ENCODE results near the gene TRAK1.
"Not testable (repeated sequence)": the region's sequence is repeated elsewhere in the genome, so short reads cannot be mapped to it uniquely, and the experiment has no call there.

The TRAK1 gene

GRCh38 chr3:42096796-42097565 lies 5.8 kb downstream of the TRAK1 start:
- DNase-seq (no peak), ATAC-seq (replicated peaks) (peak in 1 of 2 donors; percentile 26)
- H3K36me3 Mint-ChIP-seq, result peaks cover 32 to 48% of the 10 kb centered on the region in 2 donors
- H3K4me3 Mint-ChIP-seq, result no peak overlapping the region
- H3K9me3 Mint-ChIP-seq, result peaks cover 6% of the 10 kb centered on the region in 2 donors
- peaks cover 51 to 85% of the 10 kb centered on the region in 2 donors for H3K4me1 Mint-ChIP-seq
- no peaks in the 10 kb centered on the region for H3K27me3 Mint-ChIP-seq
- H3K27ac Mint-ChIP-seq, result peak overlapping the region; percentile 15

- H3K27ac Mint-ChIP-seq, result peak overlapping the region; percentile 82
- no peaks in the 10 kb centered on the region for H3K27me3 Mint-ChIP-seq
Measured at GRCh38 chr3:42097566-42097946, 6.4 kb downstream of the TRAK1 start.

GRCh38 chr3:42098171-42098570 lies 7.0 kb downstream of the TRAK1 start:
- Mint-ChIP-seq H3K36me3 (peaks cover 29 to 47% of the 10 kb centered on the region in 2 donors), H3K27ac (peak overlapping the region; percentile 82), H3K27me3 (no peaks in the 10 kb centered on the region), H3K4me3 (peak overlapping the region in 1 of 2 donors; percentile 40), H3K9me3 (no peaks in the 10 kb centered on the region), H3K4me1 (peaks cover 52 to 86% of the 10 kb centered on the region in 2 donors)
- DNase-seq, result no peak
- no peak for ATAC-seq (replicated peaks)

More at GRCh38 chr3:42097566-42097946, 6.4 kb downstream of the TRAK1 start:
- Mint-ChIP-seq H3K4me1 (peaks cover 49 to 85% of the 10 kb centered on the region in 2 donors), H3K36me3 (peaks cover 27 to 43% of the 10 kb centered on the region in 2 donors), H3K4me3 (no peak overlapping the region), H3K9me3 (peaks cover 0 to under 1% of the 10 kb centered on the region in 2 donors)
- no peak for ATAC-seq (replicated peaks)
- DNase-seq, result no peak

- Mint-ChIP-seq H3K4me3 (peak overlapping the region in 1 of 2 donors; percentile 18), H3K27me3 (no peaks in the 10 kb centered on the region), H3K36me3 (peaks cover 33 to 51% of the 10 kb centered on the region in 2 donors), H3K27ac (peak overlapping the region; percentile 82), H3K4me1 (peaks cover 47 to 81% of the 10 kb centered on the region in 2 donors), H3K9me3 (no peaks in the 10 kb centered on the region)
- ATAC-seq (replicated peaks) (peak; percentile 6 to 33), DNase-seq (no peak)
Measured at GRCh38 chr3:42099020-42099765, 8.0 kb downstream of the TRAK1 start.

GRCh38 chr3:42101048-42101447 lies 9.9 kb downstream of the TRAK1 start:
- Mint-ChIP-seq H3K4me1 (peaks cover 38 to 70% of the 10 kb centered on the region in 2 donors), H3K4me3 (no peak overlapping the region), H3K27ac (peak overlapping the region; percentile 42), H3K9me3 (peaks cover 0 to 1% of the 10 kb centered on the region in 2 donors), H3K36me3 (peaks cover 35 to 47% of the 10 kb centered on the region in 2 donors), H3K27me3 (no peaks in the 10 kb centered on the region)
- DNase-seq (no peak), ATAC-seq (replicated peaks) (no peak)

GRCh38 chr3:42101481-42101880 lies 10.3 kb downstream of the TRAK1 start:
- DNase-seq, result no peak
- Mint-ChIP-seq H3K4me3 (no peak overlapping the region), H3K36me3 (peaks cover 35 to 49% of the 10 kb centered on the region in 2 donors), H3K9me3 (peaks cover 0 to 1% of the 10 kb centered on the region in 2 donors), H3K4me1 (peaks cover 40 to 65% of the 10 kb centered on the region in 2 donors), H3K27ac (peak overlapping the region; percentile 42), H3K27me3 (no peaks in the 10 kb centered on the region)
- no peak for ATAC-seq (replicated peaks)

- Mint-ChIP-seq H3K4me3 (no peak overlapping the region), H3K36me3 (peaks cover 30 to 41% of the 10 kb centered on the region in 2 donors), H3K27me3 (no peaks in the 10 kb centered on the region), H3K9me3 (peaks cover 0 to 1% of the 10 kb centered on the region in 2 donors), H3K4me1 (peaks cover 33 to 54% of the 10 kb centered on the region in 2 donors), H3K27ac (peak overlapping the region; percentile 28)
- ATAC-seq (replicated peaks) (peak in 1 of 2 donors; percentile 22), DNase-seq (no peak)
Measured at GRCh38 chr3:42102571-42102970, 11.4 kb downstream of the TRAK1 start.

GRCh38 chr3:42103921-42104665 lies 12.9 kb downstream of the TRAK1 start:
- not testable (repeated sequence) for ATAC-seq (replicated peaks); DNase-seq; H3K9me3 Mint-ChIP-seq; H3K27me3 Mint-ChIP-seq; H3K4me3 Mint-ChIP-seq
- peak overlapping the region; percentile 37 for H3K27ac Mint-ChIP-seq
- H3K4me1 Mint-ChIP-seq, result peaks cover 24 to 46% of the 10 kb centered on the region in 2 donors
- H3K36me3 Mint-ChIP-seq, result peaks cover 22 to 35% of the 10 kb centered on the region in 2 donors

GRCh38 chr3:42105994-42106393 lies 14.8 kb downstream of the TRAK1 start:
- peak overlapping the region; percentile 56 for H3K27ac Mint-ChIP-seq
- peaks cover 26 to 53% of the 10 kb centered on the region in 2 donors for H3K4me1 Mint-ChIP-seq
- ATAC-seq (replicated peaks); H3K27me3 Mint-ChIP-seq; DNase-seq; H3K9me3 Mint-ChIP-seq; H3K4me3 Mint-ChIP-seq: not testable (repeated sequence)
- H3K36me3 Mint-ChIP-seq, result peaks cover 26 to 35% of the 10 kb centered on the region in 2 donors

GRCh38 chr3:42106646-42107045 lies 15.5 kb downstream of the TRAK1 start:
- Mint-ChIP-seq H3K27me3 (no peaks in the 10 kb centered on the region), H3K27ac (no peak overlapping the region), H3K4me1 (peaks cover 26 to 50% of the 10 kb centered on the region in 2 donors), H3K36me3 (peaks cover 26 to 35% of the 10 kb centered on the region in 2 donors), H3K4me3 (no peak overlapping the region), H3K9me3 (peaks cover 0 to 1% of the 10 kb centered on the region in 2 donors)
- no peak for ATAC-seq (replicated peaks)
- no peak for DNase-seq

GRCh38 chr3:42110631-42111030 lies 19.5 kb downstream of the TRAK1 start:
- Mint-ChIP-seq H3K4me1 (peaks cover 30 to 48% of the 10 kb centered on the region in 2 donors), H3K4me3 (no peak overlapping the region), H3K9me3 (no peaks in the 10 kb centered on the region), H3K36me3 (peaks cover 20 to 26% of the 10 kb centered on the region in 2 donors), H3K27ac (peak overlapping the region; percentile 1), H3K27me3 (no peaks in the 10 kb centered on the region)
- ATAC-seq (replicated peaks) (no peak), DNase-seq (no peak)

GRCh38 chr3:42114130-42114725 lies 23.1 kb downstream of the TRAK1 start:
- Mint-ChIP-seq H3K36me3 (peaks cover 25 to 33% of the 10 kb centered on the region in 2 donors), H3K27me3 (no peaks in the 10 kb centered on the region), H3K4me3 (peak overlapping the region; percentile 24 to 53), H3K27ac (peak overlapping the region; percentile 81), H3K9me3 (no peaks in the 10 kb centered on the region), H3K4me1 (peaks cover 49 to 75% of the 10 kb centered on the region in 2 donors)
- DNase-seq (no peak), ATAC-seq (replicated peaks) (peak; percentile 33 to 62)

GRCh38 chr3:42115215-42115614 lies 24.1 kb downstream of the TRAK1 start:
- DNase-seq (no peak), ATAC-seq (replicated peaks) (no peak)
- Mint-ChIP-seq H3K36me3 (peaks cover 23 to 40% of the 10 kb centered on the region in 2 donors), H3K9me3 (no peaks in the 10 kb centered on the region), H3K4me3 (peak overlapping the region in 1 of 2 donors; percentile 4), H3K4me1 (peaks cover 52 to 76% of the 10 kb centered on the region in 2 donors), H3K27ac (peak overlapping the region; percentile 79), H3K27me3 (no peaks in the 10 kb centered on the region)

Measured in stimulated activated naive B cell treated with anti-CD40 and anti-IgM and Interleukin-4, amounts not matched to agents 10 μg/mL and 1 μg/mL and 100 μg/mL, for 72 hours (primary cell).